ENCODE data around the gene BOD1L2. TPM values are rescaled to one million over a fixed set of nuclear protein-coding genes. Genes with fewer than 3 reads are reported as not detected.

The BOD1L2 gene
- total and polyA plus RNA-seq, 2 of the 13 experiments (the other 11 are each of a cell fraction or from before 2014, with no cell fraction given) = not detected

- TF ChIP-seq ZEB1 (IDR thresholded peaks at IDR 0.05; ENCODE audit: insufficient replicate concordance, low read depth) (no peak), TFAP4 (IDR thresholded peaks at IDR 0.05; ENCODE audit: borderline replicate concordance, low read depth) (no peak), IKZF1 (IDR thresholded peaks at IDR 0.05) (no peak), SNAPC2 (CRISPR knock-in tag; IDR thresholded peaks at IDR 0.05) (no peak), MAF1 (CRISPR knock-in tag; IDR thresholded peaks at IDR 0.05; ENCODE audit: borderline replicate concordance) (no peak), SOX13 (IDR thresholded peaks at IDR 0.05) (peak; percentile 70), SOX13 (CRISPR knock-in tag; conservative IDR thresholded peaks at IDR 0.05 in 1 of 2, IDR thresholded peaks at IDR 0.05 in 1 of 2) (peak in 1 of 2 experiments; percentile 93; a peak in 2 of 4 replicates), BRD4 (CRISPR knock-in tag; IDR thresholded peaks at IDR 0.05) (no peak), ZBTB42 (CRISPR knock-in tag; IDR thresholded peaks at IDR 0.05) (no peak), ETV5 (CRISPR knock-in tag; IDR thresholded peaks at IDR 0.05; ENCODE audit: borderline replicate concordance) (peak; percentile 41; the same call in 1 of the 2 replicates), ZIK1 (CRISPR knock-in tag; IDR thresholded peaks at IDR 0.05; ENCODE audit: borderline replicate concordance, low read depth) (no peak), RXRA (CRISPR knock-in tag; IDR thresholded peaks at IDR 0.05) (peak; percentile 57; the same call in 1 of the 2 replicates), IKZF4 (CRISPR knock-in tag; IDR thresholded peaks at IDR 0.05; ENCODE audit: borderline replicate concordance, low read depth, not compliant biosample characterization) (no peak), ZNF264 (CRISPR knock-in tag; IDR thresholded peaks at IDR 0.05) (peak; percentile 64; the same call in 1 of the 2 replicates), ZNF292 (CRISPR knock-in tag; IDR thresholded peaks at IDR 0.05; ENCODE audit: borderline replicate concordance, low read depth) (peak; percentile 90; the same call in 1 of the 2 replicates), ZBTB20 (CRISPR knock-in tag; IDR thresholded peaks at IDR 0.05; ENCODE audit: borderline replicate concordance, low read depth) (no peak), THRA (CRISPR knock-in tag; IDR thresholded peaks at IDR 0.05; ENCODE audit: borderline replicate concordance) (peak; percentile 52), POLR2AphosphoS2 (IDR thresholded peaks at IDR 0.05; ENCODE audit: low read depth, low read length) (no peak), HIC2 (CRISPR knock-in tag; IDR thresholded peaks at IDR 0.05; ENCODE audit: low read depth) (no peak), ZNF605 (CRISPR knock-in tag; IDR thresholded peaks at IDR 0.05) (no peak)
- TF ChIP-seq, protein P1, sequence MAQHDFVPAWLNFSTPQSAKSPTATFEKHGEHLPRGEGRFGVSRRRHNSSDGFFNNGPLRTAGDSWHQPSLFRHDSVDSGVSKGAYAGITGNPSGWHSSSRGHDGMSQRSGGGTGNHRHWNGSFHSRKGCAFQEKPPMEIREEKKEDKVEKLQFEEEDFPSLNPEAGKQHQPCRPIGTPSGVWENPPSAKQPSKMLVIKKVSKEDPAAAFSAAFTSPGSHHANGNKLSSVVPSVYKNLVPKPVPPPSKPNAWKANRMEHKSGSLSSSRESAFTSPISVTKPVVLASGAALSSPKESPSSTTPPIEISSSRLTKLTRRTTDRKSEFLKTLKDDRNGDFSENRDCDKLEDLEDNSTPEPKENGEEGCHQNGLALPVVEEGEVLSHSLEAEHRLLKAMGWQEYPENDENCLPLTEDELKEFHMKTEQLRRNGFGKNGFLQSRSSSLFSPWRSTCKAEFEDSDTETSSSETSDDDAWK (CRISPR knock-in tag; IDR thresholded peaks at IDR 0.05) = no peak
- TF ChIP-seq, protein P2, sequence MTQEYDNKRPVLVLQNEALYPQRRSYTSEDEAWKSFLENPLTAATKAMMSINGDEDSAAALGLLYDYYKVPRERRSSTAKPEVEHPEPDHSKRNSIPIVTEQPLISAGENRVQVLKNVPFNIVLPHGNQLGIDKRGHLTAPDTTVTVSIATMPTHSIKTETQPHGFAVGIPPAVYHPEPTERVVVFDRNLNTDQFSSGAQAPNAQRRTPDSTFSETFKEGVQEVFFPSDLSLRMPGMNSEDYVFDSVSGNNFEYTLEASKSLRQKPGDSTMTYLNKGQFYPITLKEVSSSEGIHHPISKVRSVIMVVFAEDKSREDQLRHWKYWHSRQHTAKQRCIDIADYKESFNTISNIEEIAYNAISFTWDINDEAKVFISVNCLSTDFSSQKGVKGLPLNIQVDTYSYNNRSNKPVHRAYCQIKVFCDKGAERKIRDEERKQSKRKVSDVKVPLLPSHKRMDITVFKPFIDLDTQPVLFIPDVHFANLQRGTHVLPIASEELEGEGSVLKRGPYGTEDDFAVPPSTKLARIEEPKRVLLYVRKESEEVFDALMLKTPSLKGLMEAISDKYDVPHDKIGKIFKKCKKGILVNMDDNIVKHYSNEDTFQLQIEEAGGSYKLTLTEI (CRISPR knock-in tag; conservative IDR thresholded peaks at IDR 0.05) = no peak
Measured at GRCh38 chr18:57141208-57142129, 5.4 kb upstream of the BOD1L2 start (continued).
